ENCODE data around the gene KHSRP.
A peak's percentile ranks its signal among the peaks of the same experiment; 100 is the strongest.

The KHSRP gene

DNA sequence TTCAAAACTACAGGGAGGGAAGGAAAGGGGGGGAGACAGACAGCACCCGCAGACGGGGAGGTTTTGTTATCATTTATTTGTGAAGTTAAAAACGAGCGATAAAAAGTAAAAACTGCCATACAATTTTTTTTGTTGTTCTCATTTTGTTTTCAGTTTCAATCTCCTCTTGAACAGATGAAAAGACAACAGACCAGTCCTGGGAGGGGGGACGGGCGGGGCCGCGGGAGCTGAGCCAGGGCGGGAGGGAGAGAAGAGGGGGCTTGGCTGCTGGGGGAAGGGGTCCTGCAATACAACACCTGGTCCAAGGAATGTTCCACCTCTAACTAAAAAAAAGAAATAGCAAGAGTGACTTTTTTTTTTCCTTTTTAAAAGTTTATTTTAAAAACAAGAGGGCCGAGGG lies 11.3 kb downstream of the KHSRP start:
- no peak for DNase-seq (ENCODE audit: low read depth)
- H3K4me3 ChIP-seq (ENCODE audit: low read depth, low read length), result no peak overlapping the region
- TF ChIP-seq, protein P1, sequence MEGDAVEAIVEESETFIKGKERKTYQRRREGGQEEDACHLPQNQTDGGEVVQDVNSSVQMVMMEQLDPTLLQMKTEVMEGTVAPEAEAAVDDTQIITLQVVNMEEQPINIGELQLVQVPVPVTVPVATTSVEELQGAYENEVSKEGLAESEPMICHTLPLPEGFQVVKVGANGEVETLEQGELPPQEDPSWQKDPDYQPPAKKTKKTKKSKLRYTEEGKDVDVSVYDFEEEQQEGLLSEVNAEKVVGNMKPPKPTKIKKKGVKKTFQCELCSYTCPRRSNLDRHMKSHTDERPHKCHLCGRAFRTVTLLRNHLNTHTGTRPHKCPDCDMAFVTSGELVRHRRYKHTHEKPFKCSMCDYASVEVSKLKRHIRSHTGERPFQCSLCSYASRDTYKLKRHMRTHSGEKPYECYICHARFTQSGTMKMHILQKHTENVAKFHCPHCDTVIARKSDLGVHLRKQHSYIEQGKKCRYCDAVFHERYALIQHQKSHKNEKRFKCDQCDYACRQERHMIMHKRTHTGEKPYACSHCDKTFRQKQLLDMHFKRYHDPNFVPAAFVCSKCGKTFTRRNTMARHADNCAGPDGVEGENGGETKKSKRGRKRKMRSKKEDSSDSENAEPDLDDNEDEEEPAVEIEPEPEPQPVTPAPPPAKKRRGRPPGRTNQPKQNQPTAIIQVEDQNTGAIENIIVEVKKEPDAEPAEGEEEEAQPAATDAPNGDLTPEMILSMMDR (IDR thresholded peaks at IDR 0.05; ENCODE audit: low read depth, low read length, missing control alignments), result no peak

DNA sequence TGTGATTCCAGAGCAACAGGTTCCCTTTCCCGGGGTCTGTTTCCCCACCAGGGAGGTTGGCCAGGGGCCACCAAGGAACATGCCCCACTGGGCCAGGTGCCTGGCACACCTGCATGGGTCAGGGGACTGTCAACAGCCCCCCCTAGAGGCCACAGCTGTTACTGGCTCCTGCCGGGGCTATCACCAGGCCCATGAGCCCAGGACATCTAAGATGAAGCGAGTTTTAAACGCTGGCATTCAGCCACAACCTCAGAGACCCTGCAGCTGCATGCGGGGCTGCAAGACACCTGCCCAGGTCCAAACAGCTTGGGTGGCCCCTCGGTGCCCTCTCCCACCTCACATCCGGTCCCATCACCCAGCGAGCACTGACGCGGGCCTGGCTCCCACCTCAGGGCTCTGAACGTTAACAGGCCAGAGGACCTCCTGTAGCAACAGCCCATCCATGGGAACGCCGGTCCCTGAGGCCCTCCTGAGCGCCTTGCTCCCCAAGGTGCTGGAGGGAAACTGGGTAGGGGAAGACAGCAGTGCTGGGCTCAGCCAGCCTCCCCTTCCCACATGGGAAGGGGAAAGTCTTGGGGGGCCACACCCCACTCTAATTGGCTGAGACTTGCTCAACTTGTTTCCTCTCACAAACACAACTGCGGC lies 12.0 kb downstream of the KHSRP start:
- H3K4me3 ChIP-seq (ENCODE audit: low read depth, low read length), result no peak overlapping the region
- DNase-seq (ENCODE audit: low read depth), result no peak
- TF ChIP-seq, protein P1 (IDR thresholded peaks at IDR 0.05; ENCODE audit: low read depth, low read length, missing control alignments), result peak; percentile 75

DNA sequence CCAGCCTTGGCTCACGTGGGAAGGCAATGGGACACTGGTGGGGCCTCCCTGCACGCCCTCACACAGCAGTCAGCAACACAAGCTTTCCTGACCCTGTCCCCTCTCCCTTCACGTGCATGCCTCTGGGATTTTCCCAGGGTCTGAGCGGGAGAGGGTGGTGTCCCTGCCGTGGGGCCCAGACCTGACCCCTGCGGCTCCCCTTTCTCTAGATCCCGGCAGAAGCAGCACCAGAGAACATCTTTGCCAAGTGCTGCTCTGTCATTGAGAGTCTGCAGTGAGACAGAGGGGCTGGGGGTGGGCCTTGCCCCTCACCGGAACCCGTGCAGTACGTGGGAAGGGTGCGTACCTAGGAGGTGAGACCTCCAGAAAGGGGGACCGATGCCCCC lies 12.6 kb downstream of the KHSRP start:
- H3K4me3 ChIP-seq (ENCODE audit: low read depth, low read length), result no peak overlapping the region
- DNase-seq (ENCODE audit: low read depth), result no peak
- TF ChIP-seq, protein P1 (IDR thresholded peaks at IDR 0.05; ENCODE audit: low read depth, low read length, missing control alignments), result no peak

DNA sequence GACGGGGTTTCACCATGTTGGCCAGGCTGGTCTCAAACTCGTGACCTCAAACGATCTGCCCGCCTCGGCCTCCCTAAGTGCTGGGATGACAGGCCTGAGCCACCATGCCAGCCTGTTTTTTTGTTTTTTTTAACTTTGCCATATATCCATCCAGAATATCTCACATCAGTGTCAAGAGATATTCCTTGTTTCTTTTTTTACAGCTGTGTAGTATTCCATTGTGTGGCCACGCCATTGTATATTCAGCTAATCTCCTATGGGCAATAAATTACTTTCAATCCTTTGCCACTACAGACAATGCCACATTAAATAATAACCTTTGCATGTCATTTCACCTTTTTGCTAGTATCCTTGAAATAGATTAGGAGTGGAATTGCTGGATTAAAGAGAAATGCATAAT lies 15.3 kb downstream of the KHSRP start:
- DNase-seq (ENCODE audit: low read depth), result no peak
- TF ChIP-seq, protein P1 (IDR thresholded peaks at IDR 0.05; ENCODE audit: low read depth, low read length, missing control alignments), result no peak
- H3K4me3 ChIP-seq (ENCODE audit: low read depth, low read length), result no peak overlapping the region

DNA sequence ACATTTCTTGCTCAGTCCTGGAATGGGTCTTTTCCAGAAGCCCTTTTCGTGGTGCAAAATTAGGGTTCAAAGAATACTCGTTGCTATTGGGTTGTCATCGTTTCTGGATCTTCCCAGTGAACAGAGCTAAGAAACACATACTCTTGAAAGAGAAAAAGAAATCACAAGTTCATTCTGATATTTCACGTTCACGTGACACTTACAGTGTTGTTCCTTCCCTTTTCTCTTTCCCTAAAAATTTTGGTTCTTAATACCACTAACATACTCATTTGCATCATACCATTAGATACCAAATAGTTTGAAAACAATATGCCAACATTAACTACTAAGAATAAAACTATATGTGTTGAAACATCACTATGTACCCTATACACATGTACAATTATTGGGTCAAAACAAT lies 18.2 kb downstream of the KHSRP start:
- DNase-seq (ENCODE audit: low read depth), result no peak
- TF ChIP-seq, protein P1 (IDR thresholded peaks at IDR 0.05; ENCODE audit: low read depth, low read length, missing control alignments), result no peak
- no peak overlapping the region for H3K4me3 ChIP-seq (ENCODE audit: low read depth, low read length)

DNA sequence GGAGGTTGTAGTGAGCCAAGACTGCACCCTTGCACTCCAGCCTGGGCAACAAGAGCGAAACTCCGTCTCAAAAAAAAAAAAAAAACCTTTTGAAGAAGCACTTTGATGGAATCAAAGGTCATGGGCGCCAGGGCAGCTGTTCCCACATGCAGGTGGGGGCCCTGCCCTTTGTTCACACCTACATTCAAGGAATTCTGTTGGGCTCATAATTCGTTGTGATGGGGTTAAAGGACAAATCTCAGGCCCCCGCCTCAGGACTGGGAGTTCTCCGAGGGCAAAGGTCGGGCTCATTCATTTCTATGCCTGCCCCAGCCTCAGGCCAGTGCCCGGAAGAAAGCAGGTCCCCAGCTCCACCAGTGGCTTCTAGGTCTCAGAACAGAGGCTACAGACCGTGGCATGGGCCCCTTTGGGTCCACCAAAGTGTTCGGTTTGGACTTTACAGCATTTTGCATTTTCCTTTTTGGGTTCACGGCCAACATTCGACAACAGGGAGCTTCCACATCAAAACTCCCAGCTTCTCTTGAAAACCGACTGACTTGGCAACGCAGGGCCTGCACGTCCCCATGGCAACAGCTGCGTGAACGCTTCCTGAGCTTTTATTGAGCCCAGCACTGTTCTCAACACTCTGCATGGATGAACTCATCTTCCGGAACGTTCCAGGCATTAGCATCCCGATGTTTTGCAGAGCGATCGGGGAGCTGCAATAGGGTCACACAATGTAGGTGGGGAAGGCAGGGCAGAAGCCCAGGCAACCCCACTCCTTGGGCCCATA lies 21.6 kb downstream of the KHSRP start:
- no peak for DNase-seq (ENCODE audit: low read depth)
- TF ChIP-seq, protein P1 (IDR thresholded peaks at IDR 0.05; ENCODE audit: low read depth, low read length, missing control alignments), result no peak
- H3K4me3 ChIP-seq (ENCODE audit: low read depth, low read length), result no peak overlapping the region
